GM18870 (cell line): ENCODE measurements around the gene ZNF175.
"Not testable (repeated sequence)": the region's sequence is repeated elsewhere in the genome, so short reads cannot be mapped to it uniquely, and the experiment has no call there.

Experiments
- ATAC-seq: cut with Tn5 transposase; IDR thresholded peaks from one replicate; pipeline ENCODE4 v1.9.1; 2021; ENCODE audit warnings: moderate library complexity; ENCODE audit not compliant: unreplicated experiment

Gene ZNF175

GRCh38 chr19:51626675-51627074 is 55.6 kb downstream of the ZNF175 start:
- ATAC-seq, result no peak

DNA sequence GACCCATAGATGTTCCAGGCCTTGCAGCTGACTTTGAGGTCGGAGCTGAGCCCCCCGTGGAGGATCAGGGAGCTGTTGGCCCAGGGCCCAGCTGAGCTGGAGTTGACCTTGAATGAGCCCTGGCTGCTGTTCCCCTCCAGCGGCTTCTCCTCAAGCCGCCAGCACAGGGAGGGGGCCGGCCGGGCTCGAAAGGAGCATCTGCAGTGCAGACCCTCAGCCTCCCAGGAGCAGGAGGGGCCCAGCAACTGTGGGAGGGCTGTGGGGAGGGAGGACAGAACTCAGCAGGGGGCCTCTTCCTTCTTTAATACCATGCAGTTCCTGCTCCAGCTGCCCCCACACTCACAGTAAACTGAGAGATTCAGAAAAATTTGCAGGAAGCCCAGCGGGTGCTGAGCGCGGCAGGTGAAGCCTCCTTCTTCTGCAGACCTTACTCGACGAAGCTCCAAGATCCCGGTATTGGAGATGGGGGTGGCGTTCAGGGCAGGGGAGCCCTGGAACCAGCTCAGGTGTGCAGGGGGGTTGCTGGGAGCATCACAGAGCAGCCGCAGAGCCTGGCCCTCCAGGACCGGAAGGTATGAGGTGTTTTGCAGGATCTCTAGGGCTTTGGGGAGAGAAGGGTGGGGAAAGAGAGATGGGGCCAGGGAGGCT is 56.5 kb downstream of the ZNF175 start:
- no peak for ATAC-seq

DNA sequence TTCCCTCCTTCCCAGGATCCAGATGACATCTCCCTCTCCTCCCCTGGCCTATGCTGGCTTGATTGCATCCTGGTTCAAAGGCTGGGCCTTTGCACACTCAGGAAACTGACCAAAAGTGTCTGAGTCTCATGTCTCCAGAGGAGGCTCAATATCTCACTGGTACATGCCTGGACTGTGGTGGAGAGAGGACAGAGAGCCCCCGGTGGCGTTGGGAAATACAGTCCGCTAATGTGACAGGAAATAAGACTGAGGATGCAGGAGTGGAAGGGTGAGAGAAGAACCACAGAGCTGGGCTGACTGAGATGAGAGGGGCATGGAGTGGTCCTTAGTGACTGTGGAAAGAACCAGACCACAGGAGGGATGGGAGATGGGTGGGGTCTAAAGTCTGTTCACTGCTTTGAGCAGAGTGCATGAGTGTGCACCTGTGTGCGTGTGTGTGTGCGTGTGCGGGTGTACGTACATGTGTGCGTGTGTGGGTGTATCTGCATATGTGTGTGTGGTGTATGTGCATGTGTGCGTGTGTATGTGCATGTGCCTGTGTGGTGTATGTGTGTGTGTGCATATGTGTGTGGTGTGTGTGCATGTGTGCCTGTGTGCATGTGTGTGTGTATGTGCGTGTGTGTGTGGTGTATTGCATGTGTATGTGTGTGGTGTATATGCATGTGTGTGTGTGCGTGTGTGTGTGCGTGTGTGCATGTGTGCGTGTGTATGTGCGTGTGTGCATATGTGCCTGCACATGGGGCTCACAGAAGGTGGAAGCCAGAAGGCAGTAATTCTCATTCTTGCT is 57.3 kb downstream of the ZNF175 start:
- no peak for ATAC-seq

DNA sequence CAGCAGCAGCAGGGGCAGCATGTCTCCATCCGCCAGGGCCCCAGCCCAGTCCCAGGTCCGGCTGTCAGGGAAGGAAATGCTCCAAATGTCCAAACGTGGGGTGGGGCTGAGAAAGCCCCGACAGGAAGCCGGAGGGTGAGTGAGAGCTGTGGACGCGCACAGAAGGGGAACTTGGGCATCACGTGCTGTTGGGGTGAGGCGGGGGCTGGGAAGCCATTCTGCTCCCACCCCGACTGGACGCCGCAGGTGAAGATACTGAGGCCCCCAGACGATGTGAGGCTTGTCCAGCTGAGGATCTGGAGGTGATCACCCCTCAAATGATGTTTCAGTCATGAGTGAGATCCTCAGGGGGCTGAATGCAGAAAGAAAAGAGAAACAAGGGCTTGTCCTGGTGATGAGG is 59.2 kb downstream of the ZNF175 start, which contains the start of gene SIGLEC5:
SIGLEC5 (minus strand) TSS at position 87 of the 400 bp plus-strand sequence; CDS start at position 21, 66 bp downstream.
- ATAC-seq, result not testable (repeated sequence)

DNA sequence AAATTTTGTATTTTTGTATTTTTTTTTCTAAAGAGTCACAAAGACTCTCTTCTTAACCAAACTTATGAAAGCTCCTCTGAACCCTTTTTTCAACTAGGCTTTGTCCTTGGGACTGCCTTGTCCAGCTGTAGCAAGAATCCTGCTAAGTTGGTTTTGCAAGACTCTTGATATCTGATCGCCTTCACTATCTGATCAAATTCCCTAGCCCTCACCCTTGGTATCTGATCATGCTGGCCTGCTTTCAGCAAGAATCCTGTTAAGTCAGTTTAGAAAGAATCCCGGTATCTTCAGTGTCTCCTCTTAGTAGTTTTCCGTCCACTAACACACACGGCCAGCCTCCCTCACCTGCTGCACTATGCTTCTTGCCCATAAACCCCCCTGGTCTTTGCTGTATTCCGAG is 61.0 kb downstream of the ZNF175 start:
- no peak for ATAC-seq

DNA sequence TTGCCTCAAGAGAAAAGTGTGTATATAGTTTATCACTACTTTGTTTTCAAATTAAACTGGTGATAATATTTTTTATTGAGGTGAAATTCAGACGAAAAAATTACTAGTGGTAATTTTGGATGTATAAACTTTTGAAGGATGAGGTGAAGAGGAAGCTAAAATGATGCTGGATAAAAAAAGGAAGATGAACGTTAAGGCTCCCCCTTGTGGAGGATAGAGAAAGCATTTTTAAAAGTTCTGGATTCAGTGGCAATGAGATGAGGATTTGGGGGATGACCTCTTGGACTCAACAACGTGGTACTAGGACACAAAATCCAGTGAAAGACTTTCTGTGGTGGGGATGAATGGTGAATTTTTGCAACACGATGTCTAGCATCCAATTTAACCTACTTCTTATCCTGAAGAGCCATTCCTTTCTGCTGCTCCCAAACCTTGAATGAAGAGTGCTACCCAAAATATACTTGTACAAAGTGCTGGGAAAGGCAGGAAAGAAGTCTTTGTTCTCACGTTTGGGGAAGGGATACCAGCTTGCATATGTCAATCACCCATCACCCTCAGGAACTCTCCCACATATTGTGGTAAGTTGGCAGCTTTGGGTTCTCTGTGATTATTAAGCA is 66.4 kb downstream of the ZNF175 start:
- no peak for ATAC-seq

GRCh38 chr19:51639916-51640315 is 68.8 kb downstream of the ZNF175 start:
- ATAC-seq, result no peak

DNA sequence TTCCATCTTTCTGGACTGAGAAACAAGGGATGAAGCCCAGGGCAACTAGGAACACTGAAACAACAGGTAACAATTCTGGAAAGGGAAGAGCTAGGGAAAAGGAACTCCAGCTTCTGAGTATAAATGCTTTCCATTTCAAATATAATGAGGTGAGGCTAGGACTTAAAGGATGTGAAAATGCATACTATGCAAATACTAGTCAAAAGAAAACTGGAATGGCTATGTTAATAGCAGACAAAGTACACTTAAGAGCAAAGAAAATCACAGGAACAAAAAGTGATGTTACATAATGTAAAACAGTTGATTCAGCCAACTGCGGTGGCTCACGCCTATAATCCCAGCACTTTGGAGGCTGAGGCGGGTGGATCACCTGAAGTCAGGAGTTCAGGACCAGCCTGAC is 69.3 kb downstream of the ZNF175 start:
- ATAC-seq, result no peak

DNA sequence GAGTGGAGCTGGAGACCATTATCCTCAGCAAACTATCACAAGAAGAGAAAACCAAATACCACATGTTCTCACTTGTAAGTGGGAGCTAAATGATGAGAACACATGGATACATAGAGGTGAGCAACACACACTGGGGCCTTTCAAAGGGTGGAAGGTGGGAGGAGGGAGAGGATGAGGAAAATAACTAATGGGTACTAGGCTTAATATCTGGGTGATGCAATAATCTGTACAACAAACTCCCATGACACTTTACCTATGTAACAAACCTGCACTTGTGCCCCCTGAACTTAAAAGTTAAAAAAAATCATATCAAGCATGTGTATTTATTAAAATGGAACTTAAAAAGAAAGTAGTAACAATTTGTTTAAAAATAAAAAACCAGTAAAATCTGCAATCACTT is 70.6 kb downstream of the ZNF175 start:
- ATAC-seq, result no peak
